HG03565 (cell line): ENCODE data around the gene HMCES.
A peak's percentile ranks its signal among the peaks of the same experiment; 100 is the strongest.

ENCODE experiments used
- ATAC-seq: cut with Tn5 transposase; IDR thresholded peaks from one replicate; pipeline ENCODE4 v1.9.1; 2021; ENCODE audit warnings: mild to moderate bottlenecking, moderate library complexity; ENCODE audit not compliant: unreplicated experiment

HMCES gene, protein sequence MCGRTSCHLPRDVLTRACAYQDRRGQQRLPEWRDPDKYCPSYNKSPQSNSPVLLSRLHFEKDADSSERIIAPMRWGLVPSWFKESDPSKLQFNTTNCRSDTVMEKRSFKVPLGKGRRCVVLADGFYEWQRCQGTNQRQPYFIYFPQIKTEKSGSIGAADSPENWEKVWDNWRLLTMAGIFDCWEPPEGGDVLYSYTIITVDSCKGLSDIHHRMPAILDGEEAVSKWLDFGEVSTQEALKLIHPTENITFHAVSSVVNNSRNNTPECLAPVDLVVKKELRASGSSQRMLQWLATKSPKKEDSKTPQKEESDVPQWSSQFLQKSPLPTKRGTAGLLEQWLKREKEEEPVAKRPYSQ

DNA sequence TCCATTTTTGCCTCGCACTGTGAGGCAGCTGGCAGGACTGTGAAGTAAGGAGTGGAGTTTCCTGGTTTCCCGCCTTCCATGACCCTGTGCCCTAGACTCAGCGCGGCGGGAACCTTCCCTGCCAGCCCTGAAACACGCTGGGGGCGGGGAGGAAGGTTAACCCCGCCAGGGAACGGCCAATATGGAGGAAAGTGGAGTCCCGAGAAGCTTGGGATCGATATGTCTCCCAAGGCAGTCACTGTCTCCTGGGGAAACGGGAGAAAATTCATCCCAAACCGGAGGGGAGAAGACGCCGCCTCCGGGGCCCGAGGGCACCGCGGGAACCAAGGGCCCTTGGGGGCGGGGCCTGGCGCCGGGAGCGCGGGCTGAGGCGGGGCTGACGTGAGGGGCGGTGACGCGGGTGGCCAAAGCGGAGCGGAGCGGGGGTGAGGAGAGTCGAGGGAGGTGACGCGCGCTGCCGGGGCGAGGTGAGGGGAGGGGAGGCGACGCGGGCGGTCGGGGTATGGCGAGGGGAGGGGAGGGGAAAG is at the start of gene HMCES:
Gene HMCES, plus strand, starts transcription at position 432 of the 527 bp plus-strand sequence. CDS start 863 bp downstream, outside the sequence.
- peak; percentile 17 for ATAC-seq

DNA sequence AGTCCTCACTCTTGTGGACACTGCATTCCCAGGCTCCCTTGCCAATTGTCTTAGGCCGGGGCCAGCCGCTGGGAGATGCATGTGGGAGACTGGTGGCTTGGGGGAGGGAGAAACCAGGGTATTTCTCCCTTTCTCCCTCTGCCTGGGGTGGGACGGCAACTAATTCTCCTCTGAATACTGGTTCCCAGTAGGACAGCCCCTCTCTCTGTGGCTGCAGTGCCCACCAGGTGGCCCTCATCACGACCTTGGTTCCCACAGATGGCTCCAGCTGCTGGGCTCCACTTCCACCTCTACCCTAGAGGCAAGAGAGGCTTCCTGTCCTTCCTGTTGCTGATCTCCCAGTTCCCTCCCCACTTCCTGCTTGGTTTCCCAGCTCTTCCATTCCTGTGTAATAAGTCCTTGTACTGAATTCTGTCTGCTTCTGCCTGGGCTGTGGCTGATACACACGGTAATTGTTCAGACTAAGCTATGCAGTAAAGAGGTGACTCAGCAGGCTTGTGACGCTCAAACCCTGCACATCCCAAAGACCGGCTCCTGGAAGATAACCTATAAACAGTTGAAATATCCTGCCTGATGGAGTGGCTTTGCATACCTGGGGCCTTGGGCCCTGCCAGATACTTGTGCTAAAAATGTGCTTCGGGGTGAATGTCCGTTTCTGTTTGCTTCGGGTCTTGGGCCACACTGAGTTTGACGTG is 49.6 kb upstream of the HMCES start:
- ATAC-seq, result no peak

DNA sequence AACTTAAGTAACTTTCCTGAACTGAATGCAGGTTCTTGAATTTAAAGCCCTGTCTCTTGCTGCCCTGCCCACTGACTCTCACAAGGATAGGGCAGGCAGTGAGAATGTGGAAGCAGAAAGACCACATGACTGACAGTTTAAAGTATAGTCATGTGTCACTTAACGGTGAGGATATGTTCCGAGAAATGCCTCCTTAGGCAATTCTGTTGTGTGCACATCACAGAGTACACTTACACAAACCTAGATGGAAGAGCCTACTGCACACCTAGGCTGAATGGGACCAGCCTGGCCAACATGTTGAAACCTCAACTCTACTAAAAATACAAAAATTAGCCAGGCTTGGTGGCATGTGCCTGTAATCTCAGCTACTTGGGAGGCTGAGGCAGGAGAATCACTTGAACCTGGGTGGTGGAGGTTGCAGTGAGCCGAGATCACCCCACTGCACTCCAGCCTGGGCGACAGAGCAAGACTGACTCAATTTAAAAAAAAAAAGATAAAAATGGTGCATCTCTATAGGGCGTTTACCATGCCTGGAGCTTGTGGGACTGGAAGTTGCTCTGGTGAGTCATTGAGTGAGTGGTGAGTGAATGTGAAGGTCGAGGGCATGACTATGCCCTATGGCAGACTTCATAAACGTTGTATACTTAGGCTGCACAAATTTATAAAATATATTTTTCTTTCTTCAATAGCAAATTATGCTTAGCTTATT is 48.2 kb upstream of the HMCES start:
- no peak for ATAC-seq

DNA sequence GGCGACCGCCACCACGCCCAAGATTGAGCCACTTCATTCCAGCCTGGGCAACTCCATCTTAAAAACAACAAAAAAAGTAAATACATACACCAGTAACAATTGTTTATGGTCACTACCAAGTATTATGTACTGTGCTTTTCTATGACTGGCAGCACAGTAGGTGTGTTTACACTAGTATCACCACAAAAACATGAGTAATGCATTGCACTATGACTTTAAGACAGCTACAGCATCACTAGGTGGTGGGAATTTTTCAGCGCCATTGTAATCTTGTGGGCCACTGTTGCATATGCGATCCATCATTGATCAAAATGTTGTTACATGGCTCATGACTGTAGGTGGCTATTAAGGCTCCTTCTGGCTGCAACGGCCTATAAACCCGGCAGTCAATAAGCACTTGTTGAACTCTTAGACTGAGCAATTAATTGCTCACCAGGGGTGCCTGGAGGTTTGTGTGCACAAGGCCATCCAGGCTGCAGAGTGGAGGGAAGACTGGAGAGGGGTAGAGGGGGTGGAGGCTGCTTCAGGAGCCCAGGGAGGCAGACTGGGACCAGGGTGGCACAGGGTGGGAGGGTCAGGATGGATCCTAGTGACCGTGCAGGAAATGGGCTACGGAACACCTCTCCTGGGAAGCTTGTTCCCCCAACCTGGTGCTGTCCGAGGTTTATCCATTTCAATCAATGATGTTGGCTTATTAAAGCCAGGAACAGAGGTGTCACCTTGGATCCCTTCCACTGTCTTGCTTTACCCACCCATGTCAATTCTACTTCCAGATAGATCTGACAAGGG is 47.1 kb upstream of the HMCES start:
- ATAC-seq, result no peak

DNA sequence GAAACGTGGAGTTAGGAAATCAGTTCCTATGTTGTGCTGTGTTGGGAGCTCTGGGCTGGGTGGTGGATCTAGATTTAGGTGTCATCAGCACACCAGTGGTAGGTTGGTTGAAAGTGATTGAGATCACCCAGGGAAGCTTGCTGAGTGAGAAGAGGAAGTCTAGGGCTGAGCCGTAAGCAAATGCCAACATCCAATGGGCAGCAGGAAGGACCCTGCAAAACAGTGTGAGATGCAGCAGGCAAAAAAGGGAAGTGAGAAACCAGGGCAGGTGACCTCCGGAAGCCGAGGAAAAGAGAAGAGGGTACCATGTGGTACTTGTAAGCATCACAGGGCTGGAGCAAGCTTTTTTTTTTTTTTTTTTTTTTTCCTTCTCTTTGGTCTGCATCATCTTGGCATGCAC is 45.1 kb upstream of the HMCES start:
- ATAC-seq, result peak; percentile 86

DNA sequence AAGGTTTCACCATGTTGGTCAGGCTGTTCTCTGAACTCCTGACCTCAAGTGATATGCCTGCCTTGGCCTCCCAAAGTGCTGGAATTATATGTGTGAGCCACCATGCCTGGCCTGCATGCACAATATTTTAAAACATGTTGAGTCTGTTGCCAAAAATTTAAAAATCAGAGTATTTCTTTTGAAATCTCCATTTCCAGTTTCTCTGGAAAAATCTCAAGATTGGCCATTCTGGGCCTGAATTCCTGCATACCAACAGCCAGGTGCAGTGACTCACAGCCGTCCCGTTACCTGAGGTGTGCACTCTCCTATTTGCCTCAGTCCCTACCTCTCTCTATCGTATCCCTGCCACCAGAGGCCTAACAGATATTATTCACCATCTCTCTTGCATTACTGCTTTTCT is 44.2 kb upstream of the HMCES start:
- ATAC-seq, result no peak

DNA sequence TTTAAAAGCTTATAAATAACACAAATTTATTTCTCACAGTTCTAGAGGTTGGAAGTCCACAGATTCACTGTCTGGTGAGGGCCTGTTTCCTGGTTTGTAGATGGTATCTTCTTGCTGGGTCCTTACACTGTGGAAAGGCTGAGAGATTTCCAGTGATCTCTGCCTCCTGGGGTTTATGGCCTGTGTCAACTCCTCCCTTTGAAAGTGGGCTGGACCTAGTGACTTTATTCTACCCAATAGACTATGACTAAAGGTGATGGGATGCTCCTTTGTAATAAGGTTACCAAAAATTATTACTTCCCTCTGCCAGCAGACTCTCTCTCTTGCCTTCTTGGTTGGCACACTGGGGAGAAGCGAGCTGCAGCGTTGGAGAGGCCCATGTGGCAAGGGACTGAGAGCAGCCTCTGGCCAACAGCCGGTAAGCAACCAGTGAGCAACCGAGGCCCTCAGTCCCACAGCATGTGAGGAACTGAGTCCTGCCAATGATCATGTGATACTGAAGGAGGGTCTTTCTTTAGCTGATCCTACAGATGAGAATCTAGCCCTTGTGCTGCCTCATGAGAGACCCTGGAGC is 43.2 kb upstream of the HMCES start:
- no peak for ATAC-seq

DNA sequence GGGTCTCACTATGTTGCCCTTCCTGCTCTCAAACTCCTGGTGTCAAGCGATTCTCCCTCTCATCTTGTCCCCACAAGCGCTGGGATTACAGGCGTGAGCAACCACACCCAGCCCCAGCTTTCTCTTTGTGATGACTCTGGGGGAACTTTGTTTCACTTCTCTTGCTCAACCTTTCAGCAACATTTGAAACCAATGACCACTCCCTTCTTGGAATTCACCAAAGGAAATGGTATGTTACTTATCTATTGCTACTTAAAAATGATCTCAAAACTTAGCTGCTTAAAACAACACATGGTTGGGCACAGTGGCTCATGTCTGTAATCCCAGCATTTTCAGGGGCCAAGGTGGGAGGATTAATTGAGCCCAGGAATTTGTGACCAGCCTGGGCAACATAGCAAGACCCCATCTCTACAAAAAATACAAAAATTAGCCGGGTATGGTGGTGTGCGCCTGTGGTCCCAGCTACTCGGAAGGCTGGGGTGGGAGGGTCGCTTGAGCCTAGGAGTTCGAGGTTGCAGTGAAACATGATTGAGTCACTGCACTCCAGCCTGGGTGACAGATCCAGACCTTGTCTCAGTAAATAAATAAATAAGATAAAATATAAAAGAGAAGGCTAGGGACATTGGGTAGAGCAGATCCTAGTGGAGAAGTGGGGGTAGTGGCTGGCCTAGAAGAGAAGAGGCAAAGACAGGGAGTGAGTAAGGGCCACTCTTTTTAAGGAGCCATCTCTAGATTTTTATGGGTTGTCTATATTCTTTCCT is 39.5 kb upstream of the HMCES start:
- ATAC-seq, result no peak

DNA sequence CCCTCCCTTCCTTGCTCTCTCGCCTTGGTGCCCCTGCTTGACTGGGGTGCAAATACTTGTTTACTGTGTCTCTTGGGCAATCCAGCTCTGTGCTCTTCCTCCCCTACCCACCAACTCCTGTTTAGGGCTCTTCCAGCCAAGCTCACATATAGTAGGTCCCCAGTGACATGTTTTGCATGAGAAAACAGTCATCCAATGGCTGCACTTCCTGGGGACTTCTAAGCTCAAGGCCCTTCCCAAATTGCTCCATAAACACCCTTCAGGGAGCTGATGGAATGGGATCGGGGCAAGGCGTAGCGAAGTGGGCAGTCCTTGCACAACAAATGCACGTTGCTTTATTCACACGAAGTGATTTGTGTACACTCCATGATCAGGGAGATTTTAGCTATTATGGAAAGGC is 38.7 kb upstream of the HMCES start:
- no peak for ATAC-seq

DNA sequence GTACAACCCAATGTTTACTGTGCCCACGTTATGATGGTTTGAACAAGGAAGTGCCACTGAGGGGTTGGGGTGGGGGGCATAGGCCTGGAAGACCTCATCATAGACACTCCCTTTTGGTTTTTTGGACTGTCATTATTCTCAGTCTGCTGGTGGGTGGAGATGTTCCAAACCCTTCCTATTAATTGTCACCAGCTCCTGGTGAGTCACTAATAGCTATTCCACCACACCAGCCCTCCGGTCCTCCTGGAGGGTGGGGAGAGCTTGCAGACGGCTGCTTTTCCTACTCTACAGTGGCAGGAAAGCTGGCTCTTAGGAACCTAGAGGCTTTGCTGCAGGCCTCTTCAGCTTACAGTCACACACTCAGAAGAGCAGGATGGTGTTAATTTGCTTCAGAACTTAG is 38.2 kb upstream of the HMCES start:
- ATAC-seq, result no peak

DNA sequence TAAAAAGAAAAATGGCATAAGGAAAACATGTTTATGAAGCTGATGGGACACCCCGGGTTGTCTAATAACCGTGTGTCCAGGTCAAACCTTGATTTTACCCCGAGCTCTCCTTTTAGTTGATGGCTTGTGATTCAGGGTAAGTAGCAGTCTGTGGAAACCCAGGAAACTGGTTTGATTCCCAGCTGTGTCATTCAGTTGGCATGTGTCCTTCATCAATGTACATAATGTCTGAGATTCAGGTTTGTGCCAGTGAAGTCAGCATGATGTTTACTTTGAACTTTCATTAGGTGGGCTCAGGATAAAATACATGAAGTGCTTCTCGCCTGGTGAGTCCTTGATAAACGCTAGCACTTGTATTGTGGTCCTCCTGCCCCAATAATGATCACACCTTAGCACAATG is 33.5 kb upstream of the HMCES start:
- ATAC-seq, result no peak

DNA sequence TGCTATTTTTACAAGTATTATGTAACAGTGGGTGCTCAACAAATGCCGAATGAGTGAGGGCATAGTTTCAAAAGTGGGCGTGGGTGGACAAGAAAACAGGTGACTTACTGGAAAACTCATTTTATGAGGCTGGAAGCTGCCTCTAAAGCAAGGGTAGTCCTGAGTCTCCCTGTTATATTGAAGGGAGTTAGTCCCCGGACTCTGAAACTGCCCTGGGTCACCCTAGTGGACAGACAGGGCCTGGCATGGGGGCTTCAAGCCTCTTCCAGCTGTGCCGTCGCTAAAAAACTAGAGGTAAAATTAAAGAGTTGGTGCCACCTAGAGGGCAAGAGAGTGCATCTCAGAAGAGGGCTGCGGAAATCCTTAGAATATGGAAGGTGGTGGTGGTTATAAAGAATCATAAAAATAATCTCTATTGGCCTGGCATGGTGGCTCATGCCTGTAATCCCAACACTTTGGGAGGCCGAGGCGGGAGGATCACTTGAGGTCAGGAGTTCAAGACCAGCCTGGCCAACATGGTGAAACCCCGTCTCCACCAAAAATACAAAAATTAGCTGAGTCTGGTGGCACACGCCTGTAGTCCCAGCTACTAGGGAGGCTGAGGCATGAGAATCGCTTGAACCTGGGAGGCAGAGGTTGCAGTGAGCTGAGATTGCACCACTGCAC is 32.9 kb upstream of the HMCES start:
- peak; percentile 42 for ATAC-seq

DNA sequence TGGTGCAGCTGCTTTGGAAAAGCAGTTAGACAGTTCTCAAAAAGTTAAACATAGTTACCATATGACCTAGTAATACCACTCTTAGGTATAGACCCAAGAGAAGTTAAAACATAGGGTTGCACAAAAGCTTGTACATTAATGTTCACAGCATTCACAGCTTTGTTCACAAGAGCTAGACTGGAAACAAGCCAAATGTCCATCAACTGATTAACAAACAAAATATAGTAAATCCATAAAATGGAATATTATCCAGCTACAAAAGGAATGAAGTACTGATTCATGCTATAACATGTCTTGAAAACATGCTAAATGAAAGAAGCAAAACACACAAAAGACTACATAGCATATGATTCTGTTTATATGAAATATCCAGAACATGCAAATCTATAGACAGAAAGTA is 32.0 kb upstream of the HMCES start:
- ATAC-seq, result no peak

DNA sequence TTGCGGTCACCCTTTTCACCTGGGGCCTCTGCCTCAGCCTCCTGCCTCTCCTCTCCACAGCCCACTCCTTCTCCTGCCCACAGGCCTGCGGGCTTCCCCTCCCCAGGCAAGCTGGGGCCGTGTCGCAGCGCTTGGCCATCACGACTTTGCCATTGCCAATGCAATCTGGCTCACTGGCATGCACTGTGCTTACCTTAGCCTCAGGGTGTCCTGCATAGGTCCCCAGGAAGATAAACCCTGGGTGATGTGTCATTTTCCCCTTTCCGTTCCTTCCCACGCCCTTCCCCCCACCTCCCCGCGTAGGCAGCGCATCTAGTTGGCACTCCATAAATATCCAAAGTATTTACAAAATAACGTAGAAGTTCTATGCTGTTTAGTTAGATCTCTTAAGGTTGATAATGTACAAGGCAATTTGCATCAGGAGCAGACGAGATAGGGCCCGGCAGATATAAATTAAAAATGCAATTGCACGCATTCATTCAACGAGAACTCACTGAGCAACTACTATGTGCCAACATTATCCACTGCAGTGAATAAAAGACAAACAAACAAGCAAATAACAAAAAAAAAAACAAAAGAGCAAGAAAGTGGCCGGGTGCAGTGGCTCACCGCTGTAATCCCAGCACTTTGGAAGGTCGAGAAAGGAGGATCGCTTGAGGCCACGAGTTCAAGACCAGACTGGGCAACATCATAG is 30.2 kb upstream of the HMCES start:
- ATAC-seq, result no peak

DNA sequence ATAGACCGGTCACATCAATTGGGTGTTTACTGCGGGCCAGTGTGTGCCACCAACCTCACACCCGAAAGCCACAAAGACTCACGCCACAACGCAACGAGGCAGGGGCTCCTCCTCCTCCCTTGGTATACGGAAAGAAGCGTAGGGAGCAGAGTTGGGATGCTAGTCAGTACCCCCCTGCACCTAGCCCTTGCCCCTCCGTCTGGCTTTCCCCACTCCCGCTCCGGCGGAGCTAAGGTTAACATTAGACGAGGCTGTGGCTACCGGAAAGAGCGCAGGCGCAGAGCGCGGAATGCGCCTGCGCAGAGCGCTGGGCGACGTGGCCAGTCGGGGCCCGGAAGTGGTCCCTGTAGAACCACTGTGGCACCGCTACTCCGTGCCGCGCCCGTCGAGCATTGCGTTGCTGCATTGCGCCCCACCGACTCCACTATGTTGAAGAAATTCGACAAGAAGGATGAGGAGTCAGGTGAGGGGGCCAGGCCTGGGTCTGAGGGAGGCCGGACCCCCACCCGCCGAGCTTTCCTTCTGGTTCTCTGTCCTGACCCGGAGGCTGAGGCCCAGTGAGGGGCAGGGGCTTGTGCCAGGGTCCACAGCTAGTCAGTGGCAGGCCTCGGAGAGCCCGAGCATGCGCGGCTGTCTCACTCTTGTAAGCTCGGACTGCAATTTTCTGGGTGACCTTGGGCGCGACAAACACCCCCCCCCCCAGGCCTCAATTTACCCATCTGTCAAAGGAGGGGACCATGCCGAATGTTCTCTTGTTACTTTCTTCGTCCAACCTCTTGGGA is 29.2 kb upstream of the HMCES start, which contains the start of gene COPG1:
Gene COPG1, plus strand, starts transcription at position 323 of the 782 bp plus-strand sequence. Its CDS starts 104 bp downstream, at position 427.
- ATAC-seq, result peak; percentile 88

DNA sequence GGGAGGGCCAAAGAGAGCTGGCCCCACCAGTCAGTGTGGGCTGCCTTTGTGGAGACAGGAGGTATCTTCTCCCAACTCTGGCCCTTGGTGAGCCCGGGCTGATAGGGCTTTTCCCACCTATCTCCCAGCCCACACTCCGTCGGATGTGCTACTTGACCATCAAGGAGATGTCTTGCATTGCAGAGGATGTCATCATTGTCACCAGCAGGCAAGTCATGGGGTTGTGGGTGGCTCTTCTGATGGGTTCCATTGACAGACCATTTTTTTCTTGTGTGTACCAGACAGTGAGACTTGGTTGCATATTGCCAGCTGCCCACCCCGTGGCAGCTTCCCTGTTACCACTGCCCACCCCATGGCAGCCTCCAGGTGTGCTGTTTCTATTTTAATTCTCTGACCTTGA is 25.9 kb upstream of the HMCES start:
- no peak for ATAC-seq

DNA sequence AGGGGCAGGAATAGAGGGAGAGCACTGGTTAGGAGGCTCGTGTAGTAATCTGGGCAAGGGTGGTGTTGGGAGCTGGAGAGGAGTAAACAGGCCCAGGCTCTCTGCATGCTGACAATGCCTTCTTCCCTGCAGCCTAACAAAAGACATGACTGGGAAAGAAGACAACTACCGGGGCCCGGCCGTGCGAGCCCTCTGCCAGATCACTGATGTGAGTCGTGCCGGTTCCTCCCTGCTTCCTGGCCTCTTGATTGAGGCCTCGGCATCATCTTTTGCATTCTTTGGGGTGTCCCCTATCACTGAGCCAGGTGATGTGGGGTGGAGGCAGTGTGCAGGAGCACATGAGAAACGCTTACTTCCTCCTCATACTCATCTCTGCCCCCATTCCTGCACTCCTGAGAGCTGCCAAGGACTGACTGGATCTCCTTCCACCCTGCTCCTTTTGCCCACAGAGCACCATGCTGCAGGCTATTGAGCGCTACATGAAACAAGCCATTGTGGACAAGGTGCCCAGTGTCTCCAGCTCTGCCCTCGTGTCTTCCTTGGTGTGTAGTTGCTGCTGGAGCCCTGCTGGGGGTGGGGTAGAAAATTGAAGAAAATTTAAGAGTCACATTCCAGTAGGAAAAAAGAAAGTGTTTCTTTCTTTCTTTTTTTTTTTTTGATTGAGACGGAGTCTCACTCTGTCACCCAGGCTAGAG is 24.0 kb upstream of the HMCES start:
- no peak for ATAC-seq
